ENCODE results near the gene SLC5A12. TPM values are rescaled to one million over a fixed set of nuclear protein-coding genes. Genes with fewer than 3 reads are reported as not detected.

The SLC5A12 gene
- total and polyA plus RNA-seq, 2 of the 4 experiments (the other 2 are of a cell fraction): not detected

- Histone ChIP-seq H3K23ac (ENCODE audit: low read depth, low read length) (no peak overlapping the region), H4K91ac (ENCODE audit: insufficient read depth, low read depth, low read length) (no peak overlapping the region), H3K27ac (ENCODE audit: insufficient read depth, low read length) (no peak overlapping the region), H2BK20ac (ENCODE audit: low read depth, low read length) (no peak overlapping the region), H2AK9ac (replicated peaks; ENCODE audit: low read depth, low read length, poor library complexity) (no peak overlapping the region), H2BK120ac (ENCODE audit: low read depth, low read length) (no peak overlapping the region), H3K4me1 (ENCODE audit: control insufficient read depth, insufficient read depth, low read length) (no peaks in the 10 kb centered on the region), H3K9me3 (ENCODE audit: control insufficient read depth, insufficient read depth, low read length) (no peaks in the 10 kb centered on the region), H3K36me3 (ENCODE audit: control insufficient read depth, insufficient read depth, low read length) (no peaks in the 10 kb centered on the region), H2BK15ac (ENCODE audit: low read depth, low read length) (no peak overlapping the region), H2BK5ac (ENCODE audit: low read depth, low read length, poor library complexity, severe bottlenecking) (no peak overlapping the region), H3K18ac (ENCODE audit: low read depth, low read length) (no peak overlapping the region), H3K79me1 (ENCODE audit: low read depth in 1 of 2, low read length in 2 of 2) (no peaks in the 10 kb centered on the region), H2AFZ (replicated peaks; ENCODE audit: low read length, poor library complexity) (no peak overlapping the region), H4K20me1 (ENCODE audit: insufficient read depth, low read length) (no peaks in the 10 kb centered on the region), H3K9ac (ENCODE audit: low read depth, low read length) (no peak overlapping the region), H3K4me3 (ENCODE audit: insufficient read depth, low read depth, low read length) (no peak overlapping the region), H3K14ac (replicated peaks; ENCODE audit: low read depth, low read length) (no peak overlapping the region), H3K27me3 (ENCODE audit: control insufficient read depth, insufficient read depth, low read length) (no peaks in the 10 kb centered on the region), H4K8ac (ENCODE audit: low read depth in 2 of 2, low read length in 2 of 2) (no peak overlapping the region), H2AK5ac (ENCODE audit: low read depth, low read length) (no peak overlapping the region), H3K9me1 (ENCODE audit: insufficient read depth, low read length) (no peaks in the 10 kb centered on the region), H3K4me2 (ENCODE audit: low read depth, low read length) (no peak overlapping the region), H3K56ac (ENCODE audit: extremely low read depth, insufficient read depth, low read length) (no peak overlapping the region), H4K5ac (ENCODE audit: low read depth, low read length) (no peak overlapping the region), H3K4ac (ENCODE audit: low read depth, low read length) (no peak overlapping the region)
- WGBS, 2 experiments (ENCODE audit: extremely low coverage in 2 of 2, insufficient read length in 1 of 2): no CpG with 5 or more reads among the region's 2 CpGs
- TF ChIP-seq MXI1 (IDR thresholded peaks at IDR 0.05; ENCODE audit: borderline replicate concordance, low read depth, low read length) (no peak), RAD21 (IDR thresholded peaks at IDR 0.05; ENCODE audit: low read length) (no peak), POLR2A (IDR thresholded peaks at IDR 0.05; ENCODE audit: low read depth, low read length) (no peak), FOS (IDR thresholded peaks at IDR 0.05; ENCODE audit: low read depth, low read length) (no peak), MAZ (IDR thresholded peaks at IDR 0.05; ENCODE audit: borderline replicate concordance, low read depth, low read length) (no peak), SMC3 (IDR thresholded peaks at IDR 0.05; ENCODE audit: low read depth, low read length) (no peak), CEBPB (IDR thresholded peaks at IDR 0.05; ENCODE audit: low read depth, low read length) (no peak), ELK1 (IDR thresholded peaks at IDR 0.05; ENCODE audit: borderline replicate concordance, low read depth, low read length) (no peak), USF2 (IDR thresholded peaks at IDR 0.05; ENCODE audit: low read depth, low read length) (no peak), RCOR1 (IDR thresholded peaks at IDR 0.05; ENCODE audit: insufficient replicate concordance, low read length) (no peak), BHLHE40 (IDR thresholded peaks at IDR 0.05; ENCODE audit: low read depth, low read length) (no peak), NFE2L2 (IDR thresholded peaks at IDR 0.05; ENCODE audit: low read depth, low read length) (no peak), CHD1 (IDR thresholded peaks at IDR 0.05; ENCODE audit: low read depth, low read length) (no peak), CTCF (conservative IDR thresholded peaks at IDR 0.05; ENCODE audit: low read depth, low read length) (no peak), RFX5 (IDR thresholded peaks at IDR 0.05; ENCODE audit: low read depth, low read length) (no peak), MAFK (IDR thresholded peaks at IDR 0.05; ENCODE audit: low read depth, low read length) (no peak)
- peak; percentile 40; the same call in 1 of the 2 replicates for ATAC-seq (ENCODE audit: low read depth)
- no TSS peak for BruUV-seq (replicated peaks)
- ChIA-PET POLR2A (ENCODE audit: unreplicated experiment) (no interaction called here), CTCF (no interaction called here)
- DNase-seq: no peak
- in situ Hi-C loops (cut with MboI; ENCODE audit: low sequenced_read_pairs) (no loop called here), dilution Hi-C loops (cut with HindIII; ENCODE audit: low sequenced_read_pairs, unreplicated experiment) (no loop called here), intact Hi-C loops (cut with micrococcal nuclease) (no loop called here)
Observed at GRCh38 chr11:26708736-26709456, 13.0 kb downstream of the SLC5A12 start.

Measured in IMR-90 (cell line).